ENCODE results near the gene TFCP2L1.
"Not testable (repeated sequence)": the region's sequence is repeated elsewhere in the genome, so short reads cannot be mapped to it uniquely, and the experiment has no call there.

The TFCP2L1 gene

DNA sequence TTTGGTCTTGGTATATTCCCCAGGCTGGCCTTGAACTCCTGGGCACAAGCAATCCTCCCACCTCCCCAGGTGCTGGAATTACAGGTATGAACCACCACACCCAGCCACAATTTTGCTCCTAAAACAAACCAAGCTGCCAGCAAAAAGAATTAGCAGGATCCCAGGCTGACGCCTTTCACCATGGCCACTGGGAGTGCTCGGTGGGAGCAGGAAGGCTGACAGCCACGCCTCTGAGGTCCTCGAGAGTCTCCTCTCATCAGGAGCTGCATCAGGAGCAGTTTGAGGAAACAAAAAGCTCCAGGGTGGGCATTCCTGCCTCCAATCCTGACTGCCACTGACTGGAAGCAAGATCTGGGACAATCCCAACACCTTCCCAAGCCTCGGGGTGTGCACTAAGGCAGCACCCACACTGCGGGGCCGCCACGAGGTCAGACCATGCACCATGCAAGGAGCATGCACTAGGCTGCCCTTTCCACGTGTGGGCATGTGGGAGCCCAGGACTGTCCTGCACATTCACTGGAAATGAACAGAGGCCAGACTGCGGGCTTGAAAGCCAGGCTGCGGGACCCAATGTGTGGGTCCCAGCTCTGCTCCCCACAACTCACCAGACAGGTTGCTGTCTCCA is 51.4 kb downstream of the TFCP2L1 start:
- H3K9me3 ChIP-seq (ENCODE audit: control insufficient read depth, insufficient read depth, low read length): no peaks in the 10 kb centered on the region
- no peak overlapping the region for H3K9ac ChIP-seq (ENCODE audit: low read depth, low read length)
- no peaks in the 10 kb centered on the region for H3K36me3 ChIP-seq (ENCODE audit: control insufficient read depth, insufficient read depth, low read length)
- H3K4me3 ChIP-seq (ENCODE audit: low read depth, low read length): no peak overlapping the region
- H3K27ac ChIP-seq (ENCODE audit: low read depth, low read length): no peak overlapping the region
- no peaks in the 10 kb centered on the region for H3K4me1 ChIP-seq (ENCODE audit: control insufficient read depth, insufficient read depth, low read length)
- no peaks in the 10 kb centered on the region for H3K27me3 ChIP-seq (ENCODE audit: control insufficient read depth, insufficient read depth, low read length)

DNA sequence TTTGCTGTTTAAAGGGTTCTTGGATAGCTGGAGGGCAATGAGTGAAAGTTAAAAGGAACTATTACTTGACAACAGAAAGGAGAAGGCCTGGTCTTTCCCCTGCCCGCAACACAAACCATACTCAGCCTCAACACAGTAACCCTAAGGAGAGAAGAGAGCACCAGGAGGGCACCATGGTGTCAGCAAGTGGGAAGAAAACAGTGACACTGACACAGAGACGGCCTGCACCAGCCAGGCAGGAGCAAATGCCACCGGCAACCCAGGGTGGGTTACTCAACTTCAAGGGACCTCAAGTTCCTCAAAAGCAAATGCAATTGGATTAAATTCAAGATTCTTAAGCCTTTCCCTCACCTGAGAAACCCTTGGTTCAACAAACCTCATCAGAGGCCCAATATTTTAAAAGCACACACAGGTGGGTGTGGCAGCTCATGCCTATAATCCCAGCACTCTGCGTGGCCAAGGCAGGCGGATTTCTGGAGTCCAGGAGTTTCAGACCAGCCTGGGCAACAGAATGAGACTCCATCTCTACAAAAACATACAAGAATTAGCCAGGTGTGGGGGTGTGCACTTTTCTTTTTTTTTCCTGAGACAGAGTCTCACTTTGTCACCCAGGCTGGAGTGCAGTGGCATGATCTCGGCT is 52.3 kb downstream of the TFCP2L1 start:
- H3K4me3 ChIP-seq (ENCODE audit: low read depth, low read length): no peak overlapping the region

DNA sequence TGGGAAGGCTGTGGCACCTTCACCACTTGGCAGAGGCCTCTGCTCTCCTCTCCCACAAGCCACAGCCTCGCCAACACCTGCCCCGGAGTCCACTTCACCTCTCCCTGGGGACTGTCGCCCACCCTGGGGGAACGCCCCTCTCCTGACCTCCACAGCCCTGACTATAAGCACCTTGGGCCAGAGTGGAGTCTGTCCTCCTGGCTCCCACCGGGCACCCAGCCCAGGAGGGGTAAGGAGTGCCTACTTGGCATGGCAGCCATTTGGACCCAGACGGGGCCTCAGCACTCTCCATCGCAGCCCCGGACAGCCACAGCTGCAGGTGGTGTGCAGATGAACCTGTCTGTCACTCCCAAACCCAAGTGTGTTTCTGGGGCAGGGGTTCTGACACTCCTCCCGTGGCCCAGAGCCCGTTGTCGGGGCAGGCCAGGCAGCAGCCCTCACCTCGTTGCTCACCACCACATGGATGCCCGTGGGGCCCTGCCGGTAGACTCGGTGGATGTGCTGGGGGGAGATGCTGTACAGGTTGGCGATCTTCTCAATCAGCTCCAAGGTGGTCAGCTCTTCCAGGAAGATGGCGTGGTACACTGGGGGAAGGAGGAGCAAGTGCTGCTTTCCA is 53.5 kb downstream of the TFCP2L1 start:
- H3K9me3 ChIP-seq (ENCODE audit: control insufficient read depth, insufficient read depth, low read length): no peaks in the 10 kb centered on the region
- no peak overlapping the region for H3K9ac ChIP-seq (ENCODE audit: low read depth, low read length)
- H3K27ac ChIP-seq (ENCODE audit: low read depth, low read length): no peak overlapping the region
- no peak overlapping the region for H3K4me3 ChIP-seq (ENCODE audit: low read depth, low read length)
- H3K36me3 ChIP-seq (ENCODE audit: control insufficient read depth, insufficient read depth, low read length): no peaks in the 10 kb centered on the region
- no peaks in the 10 kb centered on the region for H3K27me3 ChIP-seq (ENCODE audit: control insufficient read depth, insufficient read depth, low read length)
- no peaks in the 10 kb centered on the region for H3K4me1 ChIP-seq (ENCODE audit: control insufficient read depth, insufficient read depth, low read length)

More for the DNA sequence above, 52.3 kb downstream of the TFCP2L1 start:
- no peaks in the 10 kb centered on the region for H3K27me3 ChIP-seq (ENCODE audit: control insufficient read depth, insufficient read depth, low read length)
- no peak overlapping the region for H3K9ac ChIP-seq (ENCODE audit: low read depth, low read length)
- H3K9me3 ChIP-seq (ENCODE audit: control insufficient read depth, insufficient read depth, low read length): no peaks in the 10 kb centered on the region
- H3K27ac ChIP-seq (ENCODE audit: low read depth, low read length): no peak overlapping the region
- no peaks in the 10 kb centered on the region for H3K4me1 ChIP-seq (ENCODE audit: control insufficient read depth, insufficient read depth, low read length)
- H3K36me3 ChIP-seq (ENCODE audit: control insufficient read depth, insufficient read depth, low read length): no peaks in the 10 kb centered on the region

DNA sequence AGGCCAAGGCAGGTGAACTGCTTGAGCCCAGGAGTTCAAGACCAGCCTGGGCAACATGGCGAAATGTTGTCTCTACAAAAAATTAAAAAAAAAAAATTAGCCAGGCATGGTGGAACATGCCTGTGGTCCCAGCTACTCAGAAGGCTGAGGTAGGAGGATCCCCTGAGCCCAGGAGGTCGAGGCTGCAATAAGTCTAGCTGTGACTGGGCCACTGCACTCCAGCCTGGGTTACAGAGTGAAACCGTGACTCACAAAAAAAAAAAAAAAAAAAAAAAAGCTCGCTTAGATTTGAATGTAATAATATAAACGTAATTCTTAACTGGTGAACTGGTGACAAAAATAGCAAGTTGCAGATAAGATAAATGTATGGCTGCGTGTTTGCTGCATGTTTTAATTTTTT is 56.5 kb downstream of the TFCP2L1 start:
- Histone ChIP-seq H3K9me3 (ENCODE audit: control insufficient read depth, insufficient read depth, low read length) (no peaks in the 10 kb centered on the region), H3K36me3 (ENCODE audit: control insufficient read depth, insufficient read depth, low read length) (no peaks in the 10 kb centered on the region), H3K27me3 (ENCODE audit: control insufficient read depth, insufficient read depth, low read length) (no peaks in the 10 kb centered on the region), H3K4me3 (ENCODE audit: low read depth, low read length) (no peak overlapping the region), H3K9ac (ENCODE audit: low read depth, low read length) (no peak overlapping the region), H3K27ac (ENCODE audit: low read depth, low read length) (no peak overlapping the region), H3K4me1 (ENCODE audit: control insufficient read depth, insufficient read depth, low read length) (no peaks in the 10 kb centered on the region)

DNA sequence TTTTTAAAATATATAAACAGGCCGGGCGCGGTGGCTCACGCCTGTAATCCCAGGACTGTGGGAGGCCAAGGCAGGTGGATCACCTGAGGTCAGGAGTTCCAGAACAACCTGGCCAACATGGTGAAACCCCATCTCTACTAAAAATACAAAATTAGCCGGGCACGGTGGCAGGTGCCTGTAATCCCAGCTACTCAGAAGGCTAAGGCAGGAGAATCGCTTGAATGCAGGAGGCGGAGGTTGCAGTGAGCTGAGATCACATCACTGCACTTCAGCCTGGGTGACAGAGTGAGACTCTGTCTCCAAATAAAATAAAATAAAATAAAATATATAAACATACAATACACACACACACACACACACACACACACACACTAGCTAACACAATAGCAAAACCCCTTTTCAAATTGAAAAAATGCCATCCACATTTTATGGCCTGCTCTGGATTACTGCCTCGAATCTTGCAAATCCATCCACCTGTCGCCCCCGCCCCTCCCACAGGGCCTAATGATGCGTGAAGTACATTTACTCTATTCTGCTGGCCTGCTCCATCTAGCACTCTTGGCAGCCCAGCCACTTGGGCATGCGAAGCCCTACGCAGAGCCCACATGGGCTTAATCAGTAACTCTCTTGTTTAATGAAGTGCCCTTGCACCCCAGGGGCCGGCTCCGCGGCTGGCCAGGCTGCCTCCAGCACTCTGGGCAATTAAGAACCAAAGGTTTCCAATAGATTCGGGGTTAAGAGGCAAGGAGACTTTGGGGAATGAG is 57.4 kb downstream of the TFCP2L1 start:
- H3K9ac ChIP-seq (ENCODE audit: low read depth, low read length); H3K4me1 ChIP-seq (ENCODE audit: control insufficient read depth, insufficient read depth, low read length); H3K9me3 ChIP-seq (ENCODE audit: control insufficient read depth, insufficient read depth, low read length); H3K4me3 ChIP-seq (ENCODE audit: low read depth, low read length); H3K36me3 ChIP-seq (ENCODE audit: control insufficient read depth, insufficient read depth, low read length); H3K27me3 ChIP-seq (ENCODE audit: control insufficient read depth, insufficient read depth, low read length); H3K27ac ChIP-seq (ENCODE audit: low read depth, low read length): not testable (repeated sequence)

DNA sequence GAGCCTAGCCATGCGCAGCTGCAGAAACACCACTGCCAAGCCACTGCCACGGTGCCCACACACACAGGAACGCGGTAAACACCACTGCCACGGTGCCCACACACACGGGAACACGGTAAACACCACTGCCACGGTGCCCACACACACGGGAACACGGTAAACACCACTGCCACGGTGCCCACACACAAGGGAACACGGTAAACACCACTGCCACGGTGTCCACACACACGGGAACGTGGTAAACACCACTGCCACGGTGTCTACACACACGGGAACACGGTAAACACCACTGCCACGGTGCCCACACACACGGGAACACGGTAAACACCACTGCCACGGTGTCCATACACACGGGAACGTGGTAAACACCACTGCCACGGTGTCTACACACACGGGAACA is 59.3 kb downstream of the TFCP2L1 start:
- not testable (repeated sequence) for H3K36me3 ChIP-seq (ENCODE audit: control insufficient read depth, insufficient read depth, low read length); H3K27me3 ChIP-seq (ENCODE audit: control insufficient read depth, insufficient read depth, low read length); H3K4me3 ChIP-seq (ENCODE audit: low read depth, low read length); H3K27ac ChIP-seq (ENCODE audit: low read depth, low read length); H3K4me1 ChIP-seq (ENCODE audit: control insufficient read depth, insufficient read depth, low read length); H3K9ac ChIP-seq (ENCODE audit: low read depth, low read length); H3K9me3 ChIP-seq (ENCODE audit: control insufficient read depth, insufficient read depth, low read length)

DNA sequence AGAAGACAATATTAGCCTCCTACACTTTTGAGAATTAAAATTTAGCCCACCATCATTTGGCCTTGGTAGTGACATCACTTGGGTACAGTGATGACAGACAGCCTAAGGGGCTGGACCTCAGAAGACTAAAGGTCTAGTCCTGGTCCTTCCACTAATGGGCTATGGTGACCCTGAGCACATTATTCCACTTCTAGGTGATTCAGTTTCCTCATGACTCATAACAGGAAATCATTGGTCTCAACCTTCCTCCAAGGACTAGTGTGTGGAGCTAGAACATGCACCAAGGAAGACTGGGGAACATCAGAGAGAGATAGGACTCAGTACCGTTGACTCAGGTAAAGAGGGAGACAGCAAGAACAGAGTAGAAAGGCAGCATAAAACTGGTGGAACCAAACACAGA is 64.0 kb downstream of the TFCP2L1 start:
- Histone ChIP-seq H3K36me3 (ENCODE audit: control insufficient read depth, insufficient read depth, low read length) (no peaks in the 10 kb centered on the region), H3K9me3 (ENCODE audit: control insufficient read depth, insufficient read depth, low read length) (no peaks in the 10 kb centered on the region), H3K27me3 (ENCODE audit: control insufficient read depth, insufficient read depth, low read length) (no peaks in the 10 kb centered on the region), H3K4me1 (ENCODE audit: control insufficient read depth, insufficient read depth, low read length) (no peaks in the 10 kb centered on the region), H3K9ac (ENCODE audit: low read depth, low read length) (no peak overlapping the region), H3K4me3 (ENCODE audit: low read depth, low read length) (no peak overlapping the region), H3K27ac (ENCODE audit: low read depth, low read length) (no peak overlapping the region)

DNA sequence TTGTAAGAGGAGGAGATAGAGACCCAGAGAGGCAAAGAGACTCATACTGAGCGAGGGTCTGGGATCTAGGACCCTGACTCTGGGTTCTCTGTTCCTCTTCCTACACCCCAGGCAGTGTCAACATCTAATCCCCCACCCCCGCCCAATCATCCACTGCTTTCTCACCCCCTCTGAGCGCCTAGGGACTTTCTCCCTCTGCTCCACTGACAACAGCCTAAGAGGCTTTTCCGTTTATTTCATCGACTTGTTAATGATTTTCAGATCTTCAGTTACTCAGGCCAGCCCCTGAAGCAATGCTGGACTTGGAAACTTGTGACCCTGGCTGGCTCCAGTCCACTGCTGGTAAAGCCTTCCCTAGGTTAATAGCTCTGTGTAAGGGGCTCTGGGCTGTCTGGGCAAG is 65.1 kb downstream of the TFCP2L1 start:
- H3K9me3 ChIP-seq (ENCODE audit: control insufficient read depth, insufficient read depth, low read length): no peaks in the 10 kb centered on the region
- no peaks in the 10 kb centered on the region for H3K4me1 ChIP-seq (ENCODE audit: control insufficient read depth, insufficient read depth, low read length)
- no peak overlapping the region for H3K27ac ChIP-seq (ENCODE audit: low read depth, low read length)
- no peak overlapping the region for H3K9ac ChIP-seq (ENCODE audit: low read depth, low read length)
- H3K4me3 ChIP-seq (ENCODE audit: low read depth, low read length): no peak overlapping the region
- H3K36me3 ChIP-seq (ENCODE audit: control insufficient read depth, insufficient read depth, low read length): no peaks in the 10 kb centered on the region
- H3K27me3 ChIP-seq (ENCODE audit: control insufficient read depth, insufficient read depth, low read length): no peaks in the 10 kb centered on the region

DNA sequence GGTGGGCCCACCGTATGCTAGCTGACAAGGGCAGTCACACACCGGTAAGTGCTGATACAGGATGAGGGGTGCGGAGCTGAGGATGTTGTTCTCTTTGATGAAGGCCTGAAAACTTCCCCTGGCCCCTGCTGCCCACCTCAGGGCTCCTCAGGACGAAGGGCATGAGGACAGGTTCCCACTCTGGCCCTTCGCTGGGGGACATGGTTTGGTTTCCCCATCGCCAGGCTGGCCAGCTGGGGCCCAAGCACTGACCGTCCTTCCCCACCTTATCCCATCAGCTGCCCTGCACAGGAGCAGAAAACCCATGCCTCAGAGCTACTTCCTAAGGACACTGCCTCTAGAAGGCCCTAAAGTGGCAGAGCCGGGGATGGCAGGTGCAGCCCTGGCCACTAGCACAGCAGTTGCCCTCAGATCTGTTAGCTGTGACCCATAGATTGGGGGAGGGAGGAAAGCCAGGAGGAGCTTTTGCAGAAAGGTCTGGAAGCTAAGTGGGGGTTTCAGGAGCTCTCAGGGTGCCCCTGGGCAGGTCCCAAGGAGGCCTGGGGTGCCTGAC is 66.5 kb downstream of the TFCP2L1 start:
- no peak overlapping the region for H3K27ac ChIP-seq (ENCODE audit: low read depth, low read length)
- H3K9me3 ChIP-seq (ENCODE audit: control insufficient read depth, insufficient read depth, low read length): no peaks in the 10 kb centered on the region
- H3K27me3 ChIP-seq (ENCODE audit: control insufficient read depth, insufficient read depth, low read length): no peaks in the 10 kb centered on the region
- no peaks in the 10 kb centered on the region for H3K36me3 ChIP-seq (ENCODE audit: control insufficient read depth, insufficient read depth, low read length)
- H3K9ac ChIP-seq (ENCODE audit: low read depth, low read length): no peak overlapping the region
- H3K4me3 ChIP-seq (ENCODE audit: low read depth, low read length): no peak overlapping the region
- H3K4me1 ChIP-seq (ENCODE audit: control insufficient read depth, insufficient read depth, low read length): no peaks in the 10 kb centered on the region; the same call in 1 of the 2 replicates

DNA sequence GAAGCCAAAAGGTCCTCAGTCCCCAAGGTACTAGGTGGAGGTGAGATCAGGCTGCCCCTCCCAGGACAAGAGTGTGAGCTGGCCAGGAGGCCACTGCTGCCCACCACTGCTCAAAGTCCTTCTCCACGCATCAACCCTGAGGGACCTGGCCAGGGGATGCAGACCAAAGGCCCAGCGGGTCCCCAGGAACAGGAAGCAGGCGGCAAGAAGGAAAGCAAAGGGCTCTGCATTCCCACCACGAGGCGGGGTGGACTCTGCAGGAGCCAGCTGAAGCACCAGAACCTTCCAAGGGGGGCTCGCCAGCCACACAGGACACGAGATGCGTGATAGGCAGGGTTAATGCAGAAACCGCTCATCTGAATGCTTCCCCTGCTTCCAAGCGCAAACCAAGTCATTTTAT is 67.4 kb downstream of the TFCP2L1 start:
- Histone ChIP-seq H3K36me3 (ENCODE audit: control insufficient read depth, insufficient read depth, low read length) (no peaks in the 10 kb centered on the region), H3K4me1 (ENCODE audit: control insufficient read depth, insufficient read depth, low read length) (peaks cover 6% of the 10 kb centered on the region; the same call in 1 of the 2 replicates), H3K4me3 (ENCODE audit: low read depth, low read length) (no peak overlapping the region), H3K27ac (ENCODE audit: low read depth, low read length) (no peak overlapping the region), H3K9me3 (ENCODE audit: control insufficient read depth, insufficient read depth, low read length) (no peaks in the 10 kb centered on the region), H3K27me3 (ENCODE audit: control insufficient read depth, insufficient read depth, low read length) (no peaks in the 10 kb centered on the region), H3K9ac (ENCODE audit: low read depth, low read length) (no peak overlapping the region)

DNA sequence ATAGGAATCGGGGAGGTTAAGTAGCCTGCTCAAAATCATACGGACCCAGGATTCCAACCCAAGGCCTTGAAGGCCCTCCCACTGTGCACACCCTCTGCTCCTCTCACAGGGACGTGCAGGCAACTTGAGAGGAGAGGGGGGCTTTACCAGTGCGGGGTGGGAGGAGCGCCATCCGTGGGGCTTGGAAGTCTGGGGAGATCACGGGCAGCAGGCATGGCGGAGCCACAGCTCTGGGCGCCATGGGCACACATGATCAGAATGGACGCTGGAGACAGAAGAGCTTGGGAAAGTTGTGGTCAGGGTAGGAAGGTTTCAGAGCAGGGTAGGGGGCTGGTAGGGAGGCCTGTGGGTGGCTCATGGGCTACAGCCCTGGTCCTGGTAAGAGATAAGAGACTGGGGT is 70.7 kb downstream of the TFCP2L1 start:
- no peak overlapping the region for H3K27ac ChIP-seq (ENCODE audit: low read depth, low read length)
- no peak overlapping the region for H3K9ac ChIP-seq (ENCODE audit: low read depth, low read length)
- no peaks in the 10 kb centered on the region for H3K27me3 ChIP-seq (ENCODE audit: control insufficient read depth, insufficient read depth, low read length)
- no peaks in the 10 kb centered on the region for H3K9me3 ChIP-seq (ENCODE audit: control insufficient read depth, insufficient read depth, low read length)
- H3K36me3 ChIP-seq (ENCODE audit: control insufficient read depth, insufficient read depth, low read length): no peaks in the 10 kb centered on the region
- H3K4me1 ChIP-seq (ENCODE audit: control insufficient read depth, insufficient read depth, low read length): peaks cover 9% of the 10 kb centered on the region; the same call in 1 of the 2 replicates
- H3K4me3 ChIP-seq (ENCODE audit: low read depth, low read length): no peak overlapping the region

Data from HUES48 (cell line).